ENCODE data around the gene SORCS2.

Gene SORCS2

GRCh38 chr4:7357323-7357722, 165.0 kb downstream of the SORCS2 start:
- no peak for DNase-seq (ENCODE audit: low spot score)
- no peak for TF ChIP-seq CTCF (IDR thresholded peaks at IDR 0.05; ENCODE audit: extremely low read depth, missing control alignments)

GRCh38 chr4:7358100-7358735, 165.9 kb downstream of the SORCS2 start:
- DNase-seq (ENCODE audit: low spot score) = no peak
- TF ChIP-seq CTCF (IDR thresholded peaks at IDR 0.05; ENCODE audit: extremely low read depth, missing control alignments) = no peak

DNA sequence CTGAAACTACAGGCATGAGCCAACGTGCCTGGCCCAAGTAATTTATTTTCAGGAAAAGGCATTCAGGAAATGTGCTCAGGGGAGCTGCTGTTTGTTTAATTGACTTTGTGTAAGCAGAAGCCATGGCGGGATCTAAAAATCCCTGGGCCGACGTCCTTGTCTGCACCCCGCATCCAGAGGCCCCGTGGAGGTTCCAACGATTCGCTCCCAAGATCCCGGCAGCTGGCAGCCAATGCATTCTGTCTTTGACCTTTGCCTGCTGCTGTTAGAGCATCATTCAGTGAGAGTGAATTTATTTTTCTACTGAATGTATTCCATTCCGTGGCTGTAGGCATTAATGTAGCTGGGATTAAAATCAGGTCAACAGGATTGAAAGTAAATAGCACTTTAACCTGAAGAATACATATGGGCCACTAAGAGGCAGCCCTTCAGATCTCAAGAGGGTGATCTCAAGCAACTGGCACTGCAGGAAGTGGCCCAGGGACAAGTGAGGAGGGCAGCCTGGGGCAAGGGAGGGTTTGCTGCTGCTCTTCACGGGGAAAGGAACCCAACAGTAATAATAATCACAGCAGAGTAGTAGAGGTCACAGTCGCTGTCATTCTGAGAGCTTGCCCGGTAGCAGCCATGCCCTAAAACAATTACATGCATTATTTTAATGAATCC, 167.2 kb downstream of the SORCS2 start:
- no peak for DNase-seq (ENCODE audit: low spot score)
- TF ChIP-seq CTCF (IDR thresholded peaks at IDR 0.05; ENCODE audit: extremely low read depth, missing control alignments) = no peak

GRCh38 chr4:7360806-7361205, 168.5 kb downstream of the SORCS2 start:
- no peak for DNase-seq (ENCODE audit: low spot score)
- no peak for TF ChIP-seq CTCF (IDR thresholded peaks at IDR 0.05; ENCODE audit: extremely low read depth, missing control alignments)

DNA sequence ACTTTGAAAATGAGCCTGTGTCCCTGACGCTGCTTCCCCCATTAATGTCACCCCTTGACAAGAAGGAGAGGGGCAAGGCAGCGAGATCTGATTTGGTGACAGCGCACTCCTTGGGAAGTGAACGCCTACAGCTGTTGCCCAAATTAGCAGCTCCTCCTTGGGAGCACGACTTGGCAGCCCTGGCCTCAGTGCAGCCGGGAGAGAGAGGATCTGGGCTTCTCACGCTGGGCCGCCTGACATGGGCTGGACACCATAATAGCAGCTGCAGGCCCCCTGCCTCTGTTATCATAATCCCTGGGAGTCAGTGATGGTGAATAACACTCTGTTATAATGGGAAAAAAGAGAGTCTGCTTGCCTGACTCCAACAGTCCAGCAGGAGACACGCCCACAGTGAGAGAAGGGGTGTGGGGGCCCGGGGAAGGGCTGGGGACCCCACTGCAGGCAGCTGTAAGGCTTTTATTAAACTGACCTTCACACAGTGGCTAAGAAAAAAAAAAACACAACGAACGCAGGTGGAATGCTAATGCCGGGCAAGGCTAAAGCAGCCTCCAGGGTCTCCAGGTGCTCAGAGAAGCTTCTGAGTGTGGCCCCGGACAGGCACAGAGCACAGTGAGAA, 169.1 kb downstream of the SORCS2 start:
- TF ChIP-seq CTCF (IDR thresholded peaks at IDR 0.05; ENCODE audit: extremely low read depth, missing control alignments) = no peak
- no peak for DNase-seq (ENCODE audit: low spot score)

GRCh38 chr4:7362341-7362740, 170.0 kb downstream of the SORCS2 start:
- DNase-seq (ENCODE audit: low spot score) = no peak
- no peak for TF ChIP-seq CTCF (IDR thresholded peaks at IDR 0.05; ENCODE audit: extremely low read depth, missing control alignments)

GRCh38 chr4:7362862-7363430, 170.6 kb downstream of the SORCS2 start:
- TF ChIP-seq CTCF (IDR thresholded peaks at IDR 0.05; ENCODE audit: extremely low read depth, missing control alignments) = no peak
- no peak for DNase-seq (ENCODE audit: low spot score)

Data from GM20000 (cell line).